Osteocyte (in vitro differentiated cells): ENCODE measurements around the gene ANXA7. TPM values are rescaled to one million over a fixed set of nuclear protein-coding genes. Genes with fewer than 3 reads are reported as not detected.

Experiments
- DNase-seq: peaks from one replicate; pipeline ENCODE4 v3.0.0; 2021; ENCODE audit warnings: mixed read lengths; ENCODE audit not compliant: unreplicated experiment; ENCODE audit errors: extremely low spot score
- H3K27ac Mint-ChIP-seq: one replicate; pipeline ENCODE4 v1.8.0; 2021; ENCODE audit warnings: mild to moderate bottlenecking, mixed read lengths; ENCODE audit not compliant: unreplicated experiment
- H3K27me3 Mint-ChIP-seq: one replicate; pipeline ENCODE4 v1.8.0; 2021; ENCODE audit warnings: mixed read lengths; ENCODE audit not compliant: unreplicated experiment
- H3K36me3 Mint-ChIP-seq: one replicate; pipeline ENCODE4 v1.8.0; 2021; ENCODE audit warnings: mixed read lengths; ENCODE audit not compliant: unreplicated experiment
- H3K4me1 Mint-ChIP-seq: one replicate; pipeline ENCODE4 v1.8.0; 2021; ENCODE audit warnings: mixed read lengths; ENCODE audit not compliant: unreplicated experiment
- H3K4me3 Mint-ChIP-seq: one replicate; pipeline ENCODE4 v1.8.0; 2021; ENCODE audit warnings: mild to moderate bottlenecking, moderate library complexity, mixed read lengths; ENCODE audit not compliant: unreplicated experiment
- H3K9me3 Mint-ChIP-seq: one replicate; pipeline ENCODE4 v1.8.0; 2021; ENCODE audit warnings: mixed read lengths; ENCODE audit not compliant: unreplicated experiment
- CTCF ChIP-seq: fragments of 200-600 bp; sonication (generic); IDR thresholded peaks from 2 replicates; pipeline ENCODE4 v1.5.0; 2021; ENCODE audit warnings: antibody characterized with exemption, mild to moderate bottlenecking, moderate library complexity
- total RNA-seq: library from RNA; stranded (reverse); gene quantifications from 2 replicates; pipeline ENCODE4 v1.2.1, GENCODE V29; 2021

The ANXA7 gene
- total RNA-seq, 1 donor from 2014 or later = 83.5 TPM

GRCh38 chr10:73379064-73379748 lies 34.7 kb downstream of the ANXA7 start:
- no peak for DNase-seq
- no peaks in the 10 kb centered on the region for H3K9me3 Mint-ChIP-seq
- TF ChIP-seq CTCF = no peak
- H3K27me3 Mint-ChIP-seq = no peaks in the 10 kb centered on the region
- H3K4me1 Mint-ChIP-seq = no peaks in the 10 kb centered on the region
- H3K27ac Mint-ChIP-seq = no peak overlapping the region
- H3K36me3 Mint-ChIP-seq = peaks cover 48% of the 10 kb centered on the region
- no peak overlapping the region for H3K4me3 Mint-ChIP-seq

- Mint-ChIP-seq H3K4me3 (no peak overlapping the region), H3K4me1 (no peaks in the 10 kb centered on the region), H3K9me3 (no peaks in the 10 kb centered on the region), H3K36me3 (peaks cover 44% of the 10 kb centered on the region), H3K27ac (no peak overlapping the region), H3K27me3 (no peaks in the 10 kb centered on the region)
- no peak for TF ChIP-seq CTCF
- DNase-seq = no peak
Observed at GRCh38 chr10:73376679-73377078, 37.2 kb downstream of the ANXA7 start.

DNA sequence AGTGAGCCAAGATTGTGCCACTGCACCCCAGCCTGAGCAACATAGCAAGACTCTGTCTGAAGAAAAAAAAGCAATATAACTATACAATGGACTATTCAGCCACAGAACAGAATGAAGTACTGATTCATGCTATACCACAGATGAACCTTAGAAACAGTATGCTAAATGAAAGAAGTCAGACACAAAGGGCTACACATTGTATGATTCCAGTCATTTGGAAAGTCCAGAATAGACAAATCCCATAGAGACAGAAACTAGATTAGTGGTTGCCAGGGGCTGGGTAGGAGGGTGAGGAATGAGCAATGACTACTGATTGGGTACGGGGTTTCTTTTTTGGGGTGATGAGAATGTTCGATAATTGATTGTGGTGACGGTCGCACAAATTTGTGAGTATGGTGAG lies 45.6 kb downstream of the ANXA7 start:
- H3K4me3 Mint-ChIP-seq = no peak overlapping the region
- DNase-seq = no peak
- no peak for TF ChIP-seq CTCF
- H3K4me1 Mint-ChIP-seq = no peaks in the 10 kb centered on the region
- H3K27me3 Mint-ChIP-seq = no peaks in the 10 kb centered on the region
- peaks cover 45% of the 10 kb centered on the region for H3K36me3 Mint-ChIP-seq
- H3K27ac Mint-ChIP-seq = no peak overlapping the region
- H3K9me3 Mint-ChIP-seq = no peaks in the 10 kb centered on the region

- H3K9me3 Mint-ChIP-seq = peaks cover 12% of the 10 kb centered on the region
- no peak overlapping the region for H3K4me3 Mint-ChIP-seq
- no peak overlapping the region for H3K27ac Mint-ChIP-seq
- H3K4me1 Mint-ChIP-seq = no peaks in the 10 kb centered on the region
- TF ChIP-seq CTCF = no peak
- H3K36me3 Mint-ChIP-seq = peaks cover 51% of the 10 kb centered on the region
- no peaks in the 10 kb centered on the region for H3K27me3 Mint-ChIP-seq
- no peak for DNase-seq
Observed at GRCh38 chr10:73366381-73367298, 47.2 kb downstream of the ANXA7 start.

- no peak for TF ChIP-seq CTCF
- Mint-ChIP-seq H3K36me3 (peaks cover 45% of the 10 kb centered on the region), H3K27me3 (no peaks in the 10 kb centered on the region), H3K9me3 (peaks cover 13% of the 10 kb centered on the region), H3K4me3 (no peak overlapping the region), H3K4me1 (no peaks in the 10 kb centered on the region), H3K27ac (no peak overlapping the region)
- no peak for DNase-seq
Observed at GRCh38 chr10:73364964-73365363, 48.9 kb downstream of the ANXA7 start.
